Measurements from ENCODE around the gene PZP. TPM values are rescaled to one million over a fixed set of nuclear protein-coding genes. Genes with fewer than 3 reads are reported as not detected.

The PZP gene
- total RNA-seq, 1 donor, result not detected

DNA sequence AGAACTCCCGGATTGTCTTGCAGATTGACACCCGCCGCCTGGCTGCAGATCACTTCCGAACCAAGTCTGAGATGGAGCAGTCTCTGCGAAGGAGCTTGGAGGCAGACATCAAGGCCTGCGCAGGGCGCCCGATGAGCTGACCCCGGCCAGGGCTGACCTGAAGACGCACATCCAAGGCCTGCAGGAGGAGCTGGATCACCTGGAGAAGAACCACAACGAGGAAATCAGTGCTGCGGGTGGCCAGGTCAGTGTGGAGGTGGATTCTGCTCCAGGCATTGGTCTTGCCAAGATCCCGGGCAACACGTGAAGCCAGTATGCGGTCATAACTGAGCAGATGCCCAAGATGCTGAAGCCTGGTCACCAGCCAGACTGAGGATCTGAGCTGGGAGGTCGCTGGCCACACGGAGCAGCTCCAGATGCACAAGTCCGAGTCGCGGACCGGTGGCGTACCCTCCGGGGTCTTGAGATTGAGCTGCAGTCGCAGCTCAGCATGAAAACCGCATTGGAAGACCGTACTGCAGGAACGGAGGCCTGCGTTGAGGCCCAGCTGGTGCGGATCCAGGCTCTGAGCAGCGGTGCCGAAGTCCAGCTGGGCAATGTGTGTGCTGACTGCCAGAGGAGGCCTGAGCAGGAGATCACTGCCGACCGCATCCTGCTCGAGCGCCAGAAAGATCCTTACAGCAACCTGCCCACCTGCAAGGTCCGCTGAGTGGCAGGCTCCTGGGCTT is 80.1 kb downstream of the PZP start:
- no peak overlapping the region for H3K4me3 ChIP-seq (ENCODE audit: low read depth, low read length)
- DNase-seq (ENCODE audit: low read depth), result no peak
- TF ChIP-seq, protein P1, sequence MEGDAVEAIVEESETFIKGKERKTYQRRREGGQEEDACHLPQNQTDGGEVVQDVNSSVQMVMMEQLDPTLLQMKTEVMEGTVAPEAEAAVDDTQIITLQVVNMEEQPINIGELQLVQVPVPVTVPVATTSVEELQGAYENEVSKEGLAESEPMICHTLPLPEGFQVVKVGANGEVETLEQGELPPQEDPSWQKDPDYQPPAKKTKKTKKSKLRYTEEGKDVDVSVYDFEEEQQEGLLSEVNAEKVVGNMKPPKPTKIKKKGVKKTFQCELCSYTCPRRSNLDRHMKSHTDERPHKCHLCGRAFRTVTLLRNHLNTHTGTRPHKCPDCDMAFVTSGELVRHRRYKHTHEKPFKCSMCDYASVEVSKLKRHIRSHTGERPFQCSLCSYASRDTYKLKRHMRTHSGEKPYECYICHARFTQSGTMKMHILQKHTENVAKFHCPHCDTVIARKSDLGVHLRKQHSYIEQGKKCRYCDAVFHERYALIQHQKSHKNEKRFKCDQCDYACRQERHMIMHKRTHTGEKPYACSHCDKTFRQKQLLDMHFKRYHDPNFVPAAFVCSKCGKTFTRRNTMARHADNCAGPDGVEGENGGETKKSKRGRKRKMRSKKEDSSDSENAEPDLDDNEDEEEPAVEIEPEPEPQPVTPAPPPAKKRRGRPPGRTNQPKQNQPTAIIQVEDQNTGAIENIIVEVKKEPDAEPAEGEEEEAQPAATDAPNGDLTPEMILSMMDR (IDR thresholded peaks at IDR 0.05; ENCODE audit: insufficient read depth, low read length), result no peak

DNA sequence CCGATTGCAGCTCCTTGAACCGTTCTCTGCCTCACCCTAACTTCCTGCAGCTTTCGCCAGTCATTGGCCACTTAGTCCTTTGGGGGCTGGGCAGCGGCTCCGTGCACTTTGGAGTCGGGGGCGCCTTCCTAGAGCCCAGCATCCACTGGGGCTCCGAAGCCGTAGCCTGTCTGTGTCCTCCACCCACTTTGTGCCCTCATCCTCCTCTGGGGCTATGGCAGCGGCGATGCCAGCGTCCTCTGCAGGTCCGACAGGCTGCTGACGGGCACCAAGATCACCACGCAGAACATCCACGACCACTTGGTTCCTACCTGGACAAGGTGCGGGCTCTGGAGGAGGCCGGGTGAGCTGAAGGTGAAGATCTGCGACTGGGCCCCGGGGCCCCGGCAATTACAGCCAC is 80.7 kb downstream of the PZP start:
- DNase-seq (ENCODE audit: low read depth), result no peak
- H3K4me3 ChIP-seq (ENCODE audit: low read depth, low read length), result no peak overlapping the region
- TF ChIP-seq, protein P1 (IDR thresholded peaks at IDR 0.05; ENCODE audit: insufficient read depth, low read length), result no peak

DNA sequence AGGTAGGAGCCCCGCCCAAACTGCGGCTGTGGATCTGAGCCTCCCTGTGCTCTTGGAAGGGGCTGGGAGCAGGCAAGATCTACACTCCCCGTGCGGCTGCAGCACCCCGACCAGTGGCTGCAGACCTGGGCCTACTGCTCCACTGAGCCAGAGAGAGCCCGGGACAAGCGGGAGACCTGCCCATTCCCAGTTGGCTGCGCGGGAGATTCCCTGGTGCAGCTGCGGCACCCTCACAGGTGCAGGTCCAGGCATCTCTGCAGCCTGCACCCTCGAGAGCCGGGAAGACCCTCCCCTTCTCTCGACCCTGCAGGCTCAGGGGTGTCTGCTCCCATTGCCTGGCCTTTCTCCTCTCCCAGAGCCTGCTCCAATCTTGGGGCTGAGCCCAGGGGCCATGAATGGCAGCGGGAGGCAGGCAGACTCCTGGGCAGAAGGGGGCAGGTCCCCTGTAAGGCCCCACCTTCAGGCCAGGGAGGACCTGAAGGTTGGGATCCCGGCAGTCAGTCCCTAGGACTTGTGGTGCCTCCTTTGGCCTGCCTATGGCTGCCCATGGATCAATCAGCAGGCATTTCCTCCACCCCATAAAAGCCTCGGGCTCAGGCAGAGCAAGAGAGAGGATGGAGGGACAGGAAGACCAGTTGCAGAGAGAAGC is 83.7 kb downstream of the PZP start:
- DNase-seq (ENCODE audit: low read depth), result no peak
- H3K4me3 ChIP-seq (ENCODE audit: low read depth, low read length), result no peak overlapping the region
- TF ChIP-seq, protein P1 (IDR thresholded peaks at IDR 0.05; ENCODE audit: insufficient read depth, low read length), result no peak

DNA sequence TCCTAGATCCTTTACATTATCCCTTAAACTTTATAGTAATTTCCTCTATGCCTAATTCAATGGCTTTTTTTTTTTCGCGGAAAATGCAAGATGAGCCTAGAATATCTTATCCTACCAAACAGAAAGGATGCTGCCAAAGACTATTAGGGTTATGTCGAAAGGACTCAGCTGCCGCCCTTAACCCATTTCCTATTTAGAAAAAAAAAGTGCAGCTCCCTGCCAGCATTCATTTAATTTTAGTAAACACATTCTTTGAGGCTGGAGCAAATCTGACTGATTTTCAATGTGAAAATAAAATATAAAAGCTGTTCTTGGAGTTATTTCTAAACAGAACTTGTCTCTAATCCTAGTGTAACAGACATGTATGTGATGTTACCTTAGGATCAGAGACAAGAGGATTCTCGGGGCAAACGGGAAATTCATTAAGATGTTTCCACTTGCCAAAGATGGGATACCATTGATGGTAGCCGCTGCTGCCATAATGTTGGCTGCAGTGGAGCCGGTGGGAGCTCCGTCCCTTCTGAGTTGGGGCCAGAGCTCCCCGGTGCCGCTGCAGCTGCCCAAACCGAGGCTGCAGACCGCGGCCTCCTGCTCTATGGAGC is 84.3 kb downstream of the PZP start:
- no peak for DNase-seq (ENCODE audit: low read depth)
- TF ChIP-seq, protein P1 (IDR thresholded peaks at IDR 0.05; ENCODE audit: insufficient read depth, low read length), result no peak
- H3K4me3 ChIP-seq (ENCODE audit: low read depth, low read length), result no peak overlapping the region

DNA sequence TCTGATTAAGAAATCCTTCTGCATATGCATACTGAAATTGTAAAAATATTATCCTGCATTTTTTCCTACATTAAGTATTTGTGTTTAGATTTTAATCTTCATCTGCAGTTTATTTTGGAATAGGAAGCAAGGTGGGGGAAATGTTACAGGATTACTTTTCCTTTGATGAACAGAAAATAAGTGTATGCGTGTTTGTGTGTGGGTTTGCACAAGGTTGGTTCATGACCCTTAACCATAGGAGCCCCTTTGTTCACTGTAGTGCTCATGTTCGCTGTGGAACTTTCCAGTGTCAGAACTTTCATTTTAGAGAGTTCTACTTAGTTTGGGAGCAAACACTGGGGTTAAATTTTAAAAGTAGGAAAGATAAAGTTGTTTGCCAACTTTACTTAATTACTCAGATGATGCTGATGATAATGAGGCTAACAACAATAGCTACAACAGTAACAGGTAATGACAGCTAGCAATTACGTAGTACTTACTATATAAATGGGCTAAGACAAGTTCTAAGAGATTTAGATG is 86.0 kb downstream of the PZP start:
- H3K4me3 ChIP-seq (ENCODE audit: low read depth, low read length), result no peak overlapping the region
- DNase-seq (ENCODE audit: low read depth), result no peak
- TF ChIP-seq, protein P1 (IDR thresholded peaks at IDR 0.05; ENCODE audit: insufficient read depth, low read length), result no peak

DNA sequence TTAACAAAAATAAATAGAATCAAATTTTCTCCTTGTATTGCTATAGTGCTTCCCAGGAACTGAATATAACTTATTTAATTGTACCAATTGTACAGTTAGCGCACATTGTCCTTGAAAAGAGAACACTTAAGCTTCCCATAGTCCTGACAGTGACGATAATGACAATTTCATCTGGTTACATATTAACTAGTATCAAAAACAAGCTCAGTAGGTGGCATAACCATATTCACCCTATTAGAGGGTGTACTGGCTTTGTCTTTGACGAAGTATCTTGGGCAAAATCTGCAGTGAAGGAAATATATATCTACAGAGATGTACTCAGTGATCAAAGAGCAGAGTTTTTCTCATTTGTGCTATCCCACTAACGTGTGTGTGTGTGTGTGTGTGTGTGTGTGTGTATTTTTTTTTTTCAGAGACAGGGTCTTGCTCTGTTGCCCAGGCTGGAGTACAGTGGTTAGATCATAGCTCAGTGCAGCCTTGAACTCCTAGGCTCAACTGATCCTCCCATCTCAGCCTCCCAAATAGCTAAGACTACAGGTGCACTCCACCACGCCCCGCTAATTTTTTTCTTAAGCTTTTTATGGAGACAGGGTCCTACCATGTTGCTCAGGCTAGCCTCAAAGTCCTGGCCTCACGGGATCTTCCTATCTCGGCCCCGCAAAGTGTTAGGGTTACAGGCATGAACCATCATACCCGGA is 87.6 kb downstream of the PZP start:
- TF ChIP-seq, protein P1 (IDR thresholded peaks at IDR 0.05; ENCODE audit: insufficient read depth, low read length), result no peak
- DNase-seq (ENCODE audit: low read depth), result no peak
- H3K4me3 ChIP-seq (ENCODE audit: low read depth, low read length), result no peak overlapping the region
